GM21619 (cell line): ENCODE data around the gene OR52E2.
"Not testable (repeated sequence)": the region's sequence is repeated elsewhere in the genome, so short reads cannot be mapped to it uniquely, and the experiment has no call there.

Experiments used
- ATAC-seq: cut with Tn5 transposase; IDR thresholded peaks from one replicate; pipeline ENCODE4 v1.9.1; 2021; ENCODE audit not compliant: unreplicated experiment

The OR52E2 gene

GRCh38 chr11:5059391-5059790, at the start of gene OR52E2:
Gene OR52E2 (minus strand): TSS chr11:5059627. CDS start chr11:5059627, 0 bp downstream.
- no peak for ATAC-seq

- ATAC-seq = no peak
These were observed 47.9 kb upstream of the OR52E2 start for GRCh38 chr11:5107285-5107684.

GRCh38 chr11:5103066-5103465, 43.6 kb upstream of the OR52E2 start:
- no peak for ATAC-seq

- ATAC-seq = no peak
These were observed 42.8 kb upstream of the OR52E2 start for GRCh38 chr11:5102246-5102645.

GRCh38 chr11:5096011-5096410, 36.6 kb upstream of the OR52E2 start:
- ATAC-seq = no peak

- ATAC-seq = no peak
These were observed 33.6 kb upstream of the OR52E2 start for GRCh38 chr11:5092821-5093585.

- no peak for ATAC-seq
These were observed 31.2 kb upstream of the OR52E2 start for GRCh38 chr11:5090668-5091067.

- ATAC-seq = no peak
These were observed 29.1 kb upstream of the OR52E2 start for GRCh38 chr11:5088556-5088955.

GRCh38 chr11:5083602-5084001, 24.2 kb upstream of the OR52E2 start:
- no peak for ATAC-seq

GRCh38 chr11:5081405-5081804, 22.0 kb upstream of the OR52E2 start:
- no peak for ATAC-seq

GRCh38 chr11:5071799-5072198, 12.4 kb upstream of the OR52E2 start:
- no peak for ATAC-seq

- no peak for ATAC-seq
These were observed 9.8 kb upstream of the OR52E2 start, which contains the start of gene OR52E1 for GRCh38 chr11:5069272-5069671. Gene OR52E1 (plus strand): TSS chr11:5069572.

- ATAC-seq = no peak
These were observed 5.6 kb upstream of the OR52E2 start for GRCh38 chr11:5065027-5065426.

- not testable (repeated sequence) for ATAC-seq
These were observed 748 bp downstream of the OR52E2 start for GRCh38 chr11:5058679-5059078.

- no peak for ATAC-seq
These were observed 12.6 kb downstream of the OR52E2 start for GRCh38 chr11:5046754-5047330.

GRCh38 chr11:5046226-5046625, 13.2 kb downstream of the OR52E2 start, which contains the start of gene OR52J3:
Gene OR52J3 (plus strand): TSS chr11:5046526. CDS start chr11:5046526, 0 bp downstream.
- no peak for ATAC-seq

GRCh38 chr11:5043380-5043779, 16.0 kb downstream of the OR52E2 start:
- ATAC-seq = no peak

GRCh38 chr11:5042091-5042490, 17.3 kb downstream of the OR52E2 start:
- ATAC-seq = no peak

- ATAC-seq = no peak
These were observed 18.6 kb downstream of the OR52E2 start for GRCh38 chr11:5040876-5041275.

- no peak for ATAC-seq
These were observed 21.1 kb downstream of the OR52E2 start for GRCh38 chr11:5038341-5038740.

GRCh38 chr11:5037926-5038325, 21.5 kb downstream of the OR52E2 start:
- no peak for ATAC-seq

GRCh38 chr11:5036669-5037068, 22.8 kb downstream of the OR52E2 start:
- no peak for ATAC-seq
